Muscle layer of duodenum (tissue), 2 donors: ENCODE data around the gene EFNB1.

Experiments
- H3K27ac ChIP-seq: one replicate; pipeline ENCODE4 v1.7.0; 2013; ENCODE audit warnings: mild to moderate bottlenecking, low read length
- H3K27me3 ChIP-seq: one replicate; pipeline ENCODE4 v1.7.0; 2013; ENCODE audit warnings: low read depth, mild to moderate bottlenecking, control low read depth, low read length
- H3K36me3 ChIP-seq, 2 donors: one replicate each; pipeline ENCODE4 v1.7.0; 2013; ENCODE audit warnings: low read length in 2 of 2, control low read depth in 1 of 2, mild to moderate bottlenecking in 1 of 2; ENCODE audit not compliant: insufficient read depth in 2 of 2, control insufficient read depth in 1 of 2
- H3K4me1 ChIP-seq, 2 donors: one replicate each; pipeline ENCODE4 v1.7.0; 2013; ENCODE audit warnings: low read length in 2 of 2, mild to moderate bottlenecking in 2 of 2, control low read depth in 1 of 2, moderate library complexity in 1 of 2; ENCODE audit not compliant: insufficient read depth in 2 of 2, control insufficient read depth in 1 of 2
- H3K4me3 ChIP-seq, 2 donors: one replicate each; pipeline ENCODE4 v1.7.0; 2013; ENCODE audit warnings: low read length in 2 of 2, low read depth in 1 of 2, mild to moderate bottlenecking in 1 of 2
- H3K9me3 ChIP-seq, 2 donors: one replicate each; pipeline ENCODE4 v1.7.0; 2013; ENCODE audit warnings: low read length in 2 of 2, control low read depth in 1 of 2, mild to moderate bottlenecking in 1 of 2; ENCODE audit not compliant: control insufficient read depth in 1 of 2
- donor health status: healthy.

EFNB1 gene

GRCh38 chrX:68829582-68830418 is 979 bp downstream of the EFNB1 start:
- Histone ChIP-seq H3K9me3 (no peaks in the 10 kb centered on the region), H3K36me3 (no peaks in the 10 kb centered on the region), H3K4me1 (peaks cover 0 to 8% of the 10 kb centered on the region in 2 donors), H3K4me3 (peak overlapping the region; percentile 60 to 78), H3K27ac (peak overlapping the region; percentile 39), H3K27me3 (no peaks in the 10 kb centered on the region)

- Histone ChIP-seq H3K4me1 (peaks cover 0 to 8% of the 10 kb centered on the region in 2 donors), H3K9me3 (no peaks in the 10 kb centered on the region), H3K27me3 (no peaks in the 10 kb centered on the region), H3K4me3 (peak overlapping the region; percentile 60 to 78), H3K36me3 (no peaks in the 10 kb centered on the region), H3K27ac (peak overlapping the region; percentile 72)
These were observed 1.9 kb downstream of the EFNB1 start for GRCh38 chrX:68830419-68831404.

DNA sequence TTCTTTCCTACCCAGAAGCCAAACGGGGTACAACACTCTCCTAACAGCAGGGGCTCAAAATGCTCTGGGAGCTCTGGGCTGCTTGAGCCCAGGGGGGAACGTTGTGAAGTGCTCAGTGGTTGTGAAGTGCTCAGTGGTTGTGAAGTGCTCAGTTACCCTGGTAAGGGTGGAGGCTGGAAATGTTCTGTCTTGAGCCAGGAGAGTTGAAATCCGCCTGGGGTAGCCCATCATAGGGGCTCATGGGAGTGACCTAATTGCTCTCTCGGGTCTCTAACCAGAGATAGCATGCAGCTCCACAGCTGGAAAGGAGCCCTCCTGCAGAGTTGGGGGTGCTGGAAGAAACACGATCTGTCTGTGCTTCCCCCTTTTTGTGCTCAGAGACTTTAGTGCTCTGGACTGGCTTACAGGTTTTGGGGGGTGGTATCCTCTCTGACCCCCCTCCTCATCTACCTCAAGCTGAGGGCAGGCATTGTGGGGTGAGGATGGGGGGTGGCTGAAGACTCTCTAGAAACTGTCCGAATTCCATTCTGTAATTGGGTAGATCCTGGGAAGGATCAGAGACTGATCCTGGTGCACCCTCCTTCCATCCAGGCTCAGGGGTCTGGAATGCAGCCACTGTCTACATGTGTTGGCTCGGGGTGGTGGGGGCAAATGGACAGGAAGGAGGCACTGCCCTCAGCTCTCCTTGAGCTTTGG is 2.7 kb downstream of the EFNB1 start:
- Histone ChIP-seq H3K36me3 (no peaks in the 10 kb centered on the region), H3K4me1 (peaks cover 0 to 8% of the 10 kb centered on the region in 2 donors), H3K9me3 (no peaks in the 10 kb centered on the region), H3K27ac (peak overlapping the region; percentile 72), H3K4me3 (peak overlapping the region; percentile 60 to 78), H3K27me3 (no peaks in the 10 kb centered on the region)

DNA sequence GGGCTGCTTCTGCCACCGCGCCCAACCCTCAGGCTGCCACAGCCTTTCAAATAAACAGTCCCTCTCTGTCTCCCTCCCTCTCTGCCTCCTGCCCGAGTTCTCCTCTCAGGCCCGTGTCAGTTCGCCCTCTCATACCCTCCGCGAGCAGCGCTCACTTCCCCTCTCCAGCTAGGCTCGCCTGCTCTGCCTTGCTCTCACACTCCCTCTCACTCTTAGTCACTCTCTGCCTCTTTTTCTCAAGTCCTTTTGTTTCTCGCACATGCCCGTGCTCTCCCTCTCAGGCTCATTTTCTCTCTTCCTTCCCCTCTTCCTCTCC is 3.2 kb downstream of the EFNB1 start:
- no peaks in the 10 kb centered on the region for H3K9me3 ChIP-seq
- H3K4me1 ChIP-seq: peaks cover 0 to 8% of the 10 kb centered on the region in 2 donors
- H3K36me3 ChIP-seq: no peaks in the 10 kb centered on the region
- H3K27ac ChIP-seq: peak overlapping the region; percentile 16
- no peaks in the 10 kb centered on the region for H3K27me3 ChIP-seq
- H3K4me3 ChIP-seq: peak overlapping the region; percentile 60 to 78

- Histone ChIP-seq H3K9me3 (no peaks in the 10 kb centered on the region), H3K27ac (peak overlapping the region; percentile 16), H3K36me3 (no peaks in the 10 kb centered on the region), H3K4me1 (peaks cover 0 to 8% of the 10 kb centered on the region in 2 donors), H3K4me3 (peak overlapping the region; percentile 60 to 78), H3K27me3 (no peaks in the 10 kb centered on the region)
These were observed 4.0 kb downstream of the EFNB1 start for GRCh38 chrX:68832516-68833447.

DNA sequence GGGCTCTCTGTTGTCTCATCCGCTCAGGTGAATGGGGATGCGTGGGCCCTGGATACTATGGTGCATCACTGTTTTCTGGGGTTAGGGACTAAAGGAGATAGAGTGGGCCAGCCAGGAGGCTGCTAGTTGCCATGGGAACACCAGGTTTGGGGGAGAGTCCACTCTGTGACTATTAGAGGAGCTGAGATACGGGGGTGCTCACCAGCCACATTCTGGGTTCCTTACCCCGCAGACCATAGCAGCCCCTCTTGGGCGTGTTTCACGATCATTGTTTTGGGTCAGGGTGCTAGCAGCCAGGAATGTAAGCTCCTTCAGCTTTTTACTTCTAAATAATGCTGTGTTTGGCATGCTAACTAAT is 4.6 kb downstream of the EFNB1 start:
- no peaks in the 10 kb centered on the region for H3K36me3 ChIP-seq
- no peak overlapping the region for H3K4me3 ChIP-seq
- H3K9me3 ChIP-seq: no peaks in the 10 kb centered on the region
- peak overlapping the region; percentile 2 for H3K27ac ChIP-seq
- H3K4me1 ChIP-seq: peaks cover 0 to 8% of the 10 kb centered on the region in 2 donors
- no peaks in the 10 kb centered on the region for H3K27me3 ChIP-seq

DNA sequence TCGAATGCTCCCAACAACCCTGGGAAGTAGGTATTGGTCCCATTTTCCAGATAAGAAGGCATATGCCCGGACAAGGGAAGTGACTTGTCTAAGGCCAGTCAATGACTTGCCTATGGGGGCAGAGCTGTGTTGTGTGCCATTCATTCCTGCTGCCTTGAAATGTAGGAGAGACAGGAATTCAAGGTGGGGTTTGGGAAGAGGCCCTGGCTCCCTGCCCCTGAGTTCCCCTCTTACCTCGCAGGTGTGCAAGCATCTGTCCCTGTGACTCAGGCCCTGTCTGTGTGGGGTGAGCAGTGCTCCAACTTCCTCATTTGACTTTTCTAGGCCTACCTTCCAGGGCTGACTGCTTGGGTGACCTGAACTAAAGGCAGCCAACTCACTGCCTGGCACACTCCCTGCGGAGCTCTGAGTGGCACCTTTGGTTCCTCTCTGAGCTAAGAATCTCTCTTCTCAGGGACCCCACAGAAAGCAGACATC is 5.1 kb downstream of the EFNB1 start:
- Histone ChIP-seq H3K36me3 (peaks cover 0 to 2% of the 10 kb centered on the region in 2 donors), H3K4me1 (peaks cover 0 to 8% of the 10 kb centered on the region in 2 donors), H3K27me3 (no peaks in the 10 kb centered on the region), H3K4me3 (no peak overlapping the region), H3K27ac (peak overlapping the region; percentile 2), H3K9me3 (no peaks in the 10 kb centered on the region)

DNA sequence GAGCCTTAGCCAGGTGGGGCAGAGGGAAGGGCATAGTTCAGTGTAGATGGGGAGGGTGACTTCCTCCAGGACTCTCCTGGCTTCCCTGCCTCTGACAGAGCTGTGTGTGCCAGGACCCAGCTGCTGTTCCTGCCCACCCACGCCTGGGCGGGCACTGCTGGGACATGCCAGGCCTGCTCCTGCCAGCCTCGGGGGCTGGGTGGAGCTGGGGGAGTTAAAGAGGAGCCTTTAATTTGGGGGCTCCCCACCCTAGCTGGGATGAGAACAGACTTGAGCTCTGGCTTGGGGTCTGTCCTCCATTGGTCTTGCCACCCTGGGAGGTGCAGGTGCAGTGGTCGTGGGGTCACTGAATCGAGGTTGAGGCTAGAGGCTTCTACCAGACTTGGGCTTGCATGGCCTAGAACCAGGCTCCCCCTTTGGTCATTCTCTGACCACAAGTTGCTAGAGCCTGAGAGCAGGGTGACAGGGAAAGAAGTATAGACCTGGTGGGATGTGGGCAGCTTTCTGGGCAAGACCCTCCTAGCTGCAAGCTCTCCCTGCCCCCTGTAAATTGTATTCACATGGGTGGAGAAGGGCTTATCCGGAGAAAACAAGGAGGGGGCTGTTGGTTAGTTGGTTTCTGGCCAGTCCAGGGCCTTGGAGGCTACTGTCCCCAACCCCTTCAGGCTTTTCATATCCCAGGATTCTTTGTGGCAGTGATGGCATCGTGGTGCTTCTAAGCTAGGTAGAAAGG is 5.7 kb downstream of the EFNB1 start:
- Histone ChIP-seq H3K4me1 (peaks cover 0 to 8% of the 10 kb centered on the region in 2 donors), H3K27me3 (no peaks in the 10 kb centered on the region), H3K9me3 (no peaks in the 10 kb centered on the region), H3K27ac (peak overlapping the region; percentile 23), H3K4me3 (no peak overlapping the region), H3K36me3 (peaks cover 0 to 7% of the 10 kb centered on the region in 2 donors)

GRCh38 chrX:68835104-68835442 is 6.3 kb downstream of the EFNB1 start:
- Histone ChIP-seq H3K27me3 (no peaks in the 10 kb centered on the region), H3K36me3 (peaks cover 0 to 10% of the 10 kb centered on the region in 2 donors), H3K9me3 (no peaks in the 10 kb centered on the region), H3K4me3 (no peak overlapping the region), H3K27ac (no peak overlapping the region), H3K4me1 (peaks cover 0 to 8% of the 10 kb centered on the region in 2 donors)

DNA sequence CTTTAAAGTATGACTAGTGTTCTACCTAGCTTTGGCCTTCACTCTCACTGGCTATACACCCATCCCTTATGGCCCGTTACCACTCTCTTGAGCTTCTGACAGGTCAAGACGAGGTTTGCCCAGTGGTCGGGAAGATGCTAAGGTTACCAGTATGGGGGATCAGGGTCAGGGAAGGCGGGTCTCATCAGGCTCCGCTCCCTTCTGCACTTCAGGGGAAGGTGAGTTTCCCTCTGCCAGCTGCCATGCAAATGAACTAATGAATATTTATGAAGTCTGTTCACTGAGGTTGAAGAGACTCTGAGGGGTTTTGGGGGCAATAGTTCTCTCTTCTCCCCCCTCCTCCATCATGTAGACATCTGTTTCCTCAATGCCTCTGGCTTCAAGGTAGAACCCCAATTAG is 6.6 kb downstream of the EFNB1 start:
- H3K27me3 ChIP-seq: no peaks in the 10 kb centered on the region
- no peaks in the 10 kb centered on the region for H3K9me3 ChIP-seq
- no peak overlapping the region for H3K4me3 ChIP-seq
- H3K27ac ChIP-seq: no peak overlapping the region
- H3K36me3 ChIP-seq: peaks cover 0 to 14% of the 10 kb centered on the region in 2 donors
- peaks cover 0 to 8% of the 10 kb centered on the region in 2 donors for H3K4me1 ChIP-seq
